Neural progenitor cell (in vitro differentiated cells): Measurements from ENCODE around the gene CAMK1G.

Experiments
- CTCF ChIP-seq: fragments of 200-600 bp; sonication (generic); IDR thresholded peaks from 2 replicates; pipeline ENCODE4 v1.5.1; 2017; ENCODE audit warnings: antibody characterized with exemption, mild to moderate bottlenecking
- EZH2 ChIP-seq: fragments of 200-600 bp; sonication (generic); IDR thresholded peaks from 2 replicates; pipeline ENCODE4 v1.6.1; 2017; ENCODE audit warnings: antibody characterized with exemption, mild to moderate bottlenecking, moderate library complexity

- TF ChIP-seq EZH2, result no peak
- no peak for TF ChIP-seq CTCF
Observed at GRCh38 chr1:209622841-209623829, 39.6 kb downstream of the CAMK1G start.
